CD4-positive, alpha-beta T cell (primary cell): ENCODE results near the gene TEKT3. TPM values are rescaled to one million over a fixed set of nuclear protein-coding genes. Genes with fewer than 3 reads are reported as not detected.

ENCODE experiments used
- ATAC-seq: fragments of 200-7000 bp; cut with Tn5 transposase; one replicate; pipeline ENCODE4 v1.10.0; 2022; ENCODE audit warnings: mild to moderate bottlenecking; ENCODE audit not compliant: poor library complexity
- CTCF ChIA-PET: fragments of 350-600 bp; sonication (Branson Sonifier 250); formaldehyde crosslinking; loops from one replicate; lab custom pipeline; 2021; ENCODE audit warnings: antibody characterized with exemption, inconsistent platforms; lab: Charles Lee
- POLR2A ChIA-PET: fragments of 350-600 bp; sonication (Branson Sonifier 250); formaldehyde crosslinking; loops from one replicate; lab custom pipeline; 2021; ENCODE audit warnings: antibody characterized with exemption, inconsistent platforms; lab: Charles Lee
- DNase-seq, 14 experiments: peaks; one replicate each; pipeline ENCODE4 v3.0.0-alpha.2; 2013 to 2020; ENCODE audit warnings: mixed read lengths in 2 of 14
- H3K27ac ChIP-seq, 2 donors: one replicate each; pipeline versions ENCODE4 v1.5.1 to v1.7.0; 2013; ENCODE audit warnings: low read length in 2 of 2, low read depth in 1 of 2, mild to moderate bottlenecking in 1 of 2
- H3K27me3 ChIP-seq, 2 experiments: 1 replicate in 1 of 2; 2 replicates in 1 of 2; pipeline versions ENCODE4 v1.6.1 to v1.7.0; 2013; ENCODE audit warnings: low read length in 2 of 2, control low read depth in 1 of 2, mild to moderate bottlenecking in 1 of 2, moderate library complexity in 1 of 2; ENCODE audit not compliant: insufficient read depth in 2 of 2, control insufficient read depth in 1 of 2
- H3K36me3 ChIP-seq: one replicate; pipeline ENCODE4 v1.6.1; 2013; ENCODE audit warnings: low read length, control low read depth; ENCODE audit not compliant: insufficient read depth
- H3K4me1 ChIP-seq: one replicate; pipeline ENCODE4 v1.6.1; 2013; ENCODE audit warnings: low read length, control low read depth; ENCODE audit not compliant: insufficient read depth
- H3K4me3 ChIP-seq: one replicate; pipeline ENCODE4 v1.5.1; 2013; ENCODE audit warnings: mild to moderate bottlenecking, low read length, moderate library complexity
- H3K9me3 ChIP-seq, 2 experiments: 1 replicate in 1 of 2; 2 replicates in 1 of 2; pipeline versions ENCODE4 v1.6.1 to v1.7.0; 2013; ENCODE audit warnings: low read length in 2 of 2, mild to moderate bottlenecking in 2 of 2, control low read depth in 1 of 2, moderate library complexity in 1 of 2; ENCODE audit not compliant: control insufficient read depth in 1 of 2, insufficient read depth in 1 of 2
- H3K27ac Mint-ChIP-seq: one replicate; pipeline ENCODE4 v1.8.0; 2020; ENCODE audit warnings: mixed read lengths
- H3K27me3 Mint-ChIP-seq: one replicate; pipeline ENCODE4 v1.8.0; 2021; ENCODE audit warnings: mixed read lengths
- H3K36me3 Mint-ChIP-seq: one replicate; pipeline ENCODE4 v1.8.0; 2021; ENCODE audit warnings: low read depth, mixed read lengths
- H3K4me1 Mint-ChIP-seq: one replicate; pipeline ENCODE4 v1.8.0; 2021; ENCODE audit warnings: low read depth, mixed read lengths
- H3K4me3 Mint-ChIP-seq: one replicate; pipeline ENCODE4 v1.8.0; 2020; ENCODE audit warnings: mild to moderate bottlenecking, mixed read lengths
- H3K9me3 Mint-ChIP-seq: one replicate; pipeline ENCODE4 v1.8.0; 2020; ENCODE audit warnings: mixed read lengths
- intact Hi-C, 2 experiments: fragments of 100-400 bp; cut with DNase I in 1 of 2; cut with micrococcal nuclease in 1 of 2; formaldehyde crosslinking; loops; one replicate each; pipeline versions ENCODE4 v1.15.1 to v1.9.0; 2023 to 2025; cut with DNase I, micrococcal nuclease
- total RNA-seq, 174 experiments: library from RNA in 2 of 174; stranded (reverse) in 2 of 174; gene quantifications; one replicate each; pipeline ENCODE4 v1.2.3 and lab custom pipeline; 2021 to 2026
- TF ChIP-seq, protein P1 (sequence below): fragments of 200-600 bp; IDR thresholded peaks from one replicate; pipeline ENCODE4 v1.8.0; 2022; ENCODE audit warnings: antibody characterized with exemption, mild to moderate bottlenecking

The TEKT3 gene
- total RNA-seq, 2 experiments from 2014 or later, result not detected

- intact Hi-C loops, result no loop called here
- Histone ChIP-seq H3K4me1 (no peaks in the 10 kb centered on the region), H3K4me3 (no peak overlapping the region), H3K36me3 (no peaks in the 10 kb centered on the region), H3K27me3 (peaks cover 5 to 21% of the 10 kb centered on the region in 2 experiments), H3K27ac (no peak overlapping the region), H3K9me3 (peaks cover 0 to 3% of the 10 kb centered on the region in 2 experiments)
- peaks cover 51% of the 10 kb centered on the region for H3K27me3 Mint-ChIP-seq
- H3K4me1 Mint-ChIP-seq, result no peaks in the 10 kb centered on the region
- no peak for ATAC-seq
- H3K4me3 Mint-ChIP-seq, result no peak overlapping the region
- no peaks in the 10 kb centered on the region for H3K9me3 Mint-ChIP-seq
- H3K36me3 Mint-ChIP-seq, result no peaks in the 10 kb centered on the region
- no peak overlapping the region for H3K27ac Mint-ChIP-seq
- TF ChIP-seq, protein P1, sequence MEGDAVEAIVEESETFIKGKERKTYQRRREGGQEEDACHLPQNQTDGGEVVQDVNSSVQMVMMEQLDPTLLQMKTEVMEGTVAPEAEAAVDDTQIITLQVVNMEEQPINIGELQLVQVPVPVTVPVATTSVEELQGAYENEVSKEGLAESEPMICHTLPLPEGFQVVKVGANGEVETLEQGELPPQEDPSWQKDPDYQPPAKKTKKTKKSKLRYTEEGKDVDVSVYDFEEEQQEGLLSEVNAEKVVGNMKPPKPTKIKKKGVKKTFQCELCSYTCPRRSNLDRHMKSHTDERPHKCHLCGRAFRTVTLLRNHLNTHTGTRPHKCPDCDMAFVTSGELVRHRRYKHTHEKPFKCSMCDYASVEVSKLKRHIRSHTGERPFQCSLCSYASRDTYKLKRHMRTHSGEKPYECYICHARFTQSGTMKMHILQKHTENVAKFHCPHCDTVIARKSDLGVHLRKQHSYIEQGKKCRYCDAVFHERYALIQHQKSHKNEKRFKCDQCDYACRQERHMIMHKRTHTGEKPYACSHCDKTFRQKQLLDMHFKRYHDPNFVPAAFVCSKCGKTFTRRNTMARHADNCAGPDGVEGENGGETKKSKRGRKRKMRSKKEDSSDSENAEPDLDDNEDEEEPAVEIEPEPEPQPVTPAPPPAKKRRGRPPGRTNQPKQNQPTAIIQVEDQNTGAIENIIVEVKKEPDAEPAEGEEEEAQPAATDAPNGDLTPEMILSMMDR, result no peak
- DNase-seq, result no peak
- POLR2A ChIA-PET, result no interaction called here
- CTCF ChIA-PET, result no interaction called here
Measured at GRCh38 chr17:15381707-15382106, 40.3 kb upstream of the TEKT3 start.

GRCh38 chr17:15380446-15380845 is 39.0 kb upstream of the TEKT3 start:
- Mint-ChIP-seq H3K4me1 (no peaks in the 10 kb centered on the region), H3K27ac (no peak overlapping the region), H3K9me3 (no peaks in the 10 kb centered on the region), H3K4me3 (no peak overlapping the region), H3K36me3 (no peaks in the 10 kb centered on the region), H3K27me3 (peaks cover 47% of the 10 kb centered on the region)
- CTCF ChIA-PET, result no interaction called here
- no peak overlapping the region for H3K27ac ChIP-seq
- H3K36me3 ChIP-seq, result no peaks in the 10 kb centered on the region
- intact Hi-C loops, result no loop called here
- TF ChIP-seq, protein P1, result no peak
- no peak for ATAC-seq
- no peaks in the 10 kb centered on the region for H3K9me3 ChIP-seq
- POLR2A ChIA-PET, result no interaction called here
- H3K27me3 ChIP-seq, result peaks cover 3 to 21% of the 10 kb centered on the region in 2 experiments
- no peak overlapping the region for H3K4me3 ChIP-seq
- no peak for DNase-seq
- H3K4me1 ChIP-seq, result no peaks in the 10 kb centered on the region

GRCh38 chr17:15379659-15380058 is 38.3 kb upstream of the TEKT3 start:
- Histone ChIP-seq H3K36me3 (no peaks in the 10 kb centered on the region), H3K27ac (no peak overlapping the region), H3K4me1 (no peaks in the 10 kb centered on the region), H3K27me3 (peaks cover 3 to 16% of the 10 kb centered on the region in 2 experiments), H3K4me3 (no peak overlapping the region), H3K9me3 (no peaks in the 10 kb centered on the region)
- ChIA-PET CTCF (no interaction called here), POLR2A (no interaction called here)
- TF ChIP-seq, protein P1, result no peak
- Mint-ChIP-seq H3K4me3 (no peak overlapping the region), H3K27me3 (peaks cover 46% of the 10 kb centered on the region), H3K9me3 (no peaks in the 10 kb centered on the region), H3K27ac (no peak overlapping the region), H3K4me1 (no peaks in the 10 kb centered on the region), H3K36me3 (no peaks in the 10 kb centered on the region)
- intact Hi-C loops, result no loop called here
- DNase-seq (no peak), ATAC-seq (no peak)
